ENCODE data around the gene PDE9A.

Gene PDE9A

GRCh38 chr21:42767561-42767835 is 114.1 kb downstream of the PDE9A start:
- no peak overlapping the region for H3K27ac ChIP-seq (replicated peaks)
- no peak for TF ChIP-seq SPI1 (IDR thresholded peaks at IDR 0.05; ENCODE audit: borderline replicate concordance, low read depth)
- TF ChIP-seq POLR2AphosphoS5 (IDR thresholded peaks at IDR 0.05; ENCODE audit: low read depth) = no peak
- TF ChIP-seq REST (IDR thresholded peaks at IDR 0.05; ENCODE audit: insufficient replicate concordance, low read depth) = no peak
- TF ChIP-seq CTCF (IDR thresholded peaks at IDR 0.05; ENCODE audit: insufficient read depth, low read length) = no peak
- TF ChIP-seq GABPA (IDR thresholded peaks at IDR 0.05; ENCODE audit: low read depth) = no peak
- DNase-seq (ENCODE audit: low read depth in 1 of 2, low spot score in 1 of 2) = no peak
- no peak overlapping the region for H3K4me3 ChIP-seq (replicated peaks; ENCODE audit: insufficient read depth, low read length)
- H3K27me3 ChIP-seq (ENCODE audit: insufficient read depth, poor library complexity, severe bottlenecking) = no peaks in the 10 kb centered on the region

- H3K27ac ChIP-seq (replicated peaks) = no peak overlapping the region
- no peak for DNase-seq (ENCODE audit: low read depth in 1 of 2, low spot score in 1 of 2)
- no peak for TF ChIP-seq GABPA (IDR thresholded peaks at IDR 0.05; ENCODE audit: low read depth)
- TF ChIP-seq POLR2AphosphoS5 (IDR thresholded peaks at IDR 0.05; ENCODE audit: low read depth) = no peak
- TF ChIP-seq REST (IDR thresholded peaks at IDR 0.05; ENCODE audit: insufficient replicate concordance, low read depth) = no peak
- no peak for TF ChIP-seq CTCF (IDR thresholded peaks at IDR 0.05; ENCODE audit: insufficient read depth, low read length)
- TF ChIP-seq SPI1 (IDR thresholded peaks at IDR 0.05; ENCODE audit: borderline replicate concordance, low read depth) = no peak
- no peaks in the 10 kb centered on the region for H3K27me3 ChIP-seq (ENCODE audit: insufficient read depth, poor library complexity, severe bottlenecking)
- no peak overlapping the region for H3K4me3 ChIP-seq (replicated peaks; ENCODE audit: insufficient read depth, low read length)
Measured at GRCh38 chr21:42768324-42769121, 115.1 kb downstream of the PDE9A start.

GRCh38 chr21:42769183-42769819 is 115.9 kb downstream of the PDE9A start:
- Histone ChIP-seq H3K27me3 (ENCODE audit: insufficient read depth, poor library complexity, severe bottlenecking) (no peaks in the 10 kb centered on the region), H3K4me3 (replicated peaks; ENCODE audit: insufficient read depth, low read length) (no peak overlapping the region), H3K27ac (replicated peaks) (no peak overlapping the region)
- DNase-seq (ENCODE audit: low read depth in 1 of 2, low spot score in 1 of 2) = no peak
- TF ChIP-seq GABPA (IDR thresholded peaks at IDR 0.05; ENCODE audit: low read depth) (no peak), CTCF (IDR thresholded peaks at IDR 0.05; ENCODE audit: insufficient read depth, low read length) (no peak), SPI1 (IDR thresholded peaks at IDR 0.05; ENCODE audit: borderline replicate concordance, low read depth) (no peak), REST (IDR thresholded peaks at IDR 0.05; ENCODE audit: insufficient replicate concordance, low read depth) (no peak), POLR2AphosphoS5 (IDR thresholded peaks at IDR 0.05; ENCODE audit: low read depth) (no peak)
